ENCODE results near the gene SERPING1. TPM values are rescaled to one million over a fixed set of nuclear protein-coding genes. Genes with fewer than 3 reads are reported as not detected.

The SERPING1 gene
- total RNA-seq, 2 donors from 2014 or later, result 0.57 TPM; not detected in 1

DNA sequence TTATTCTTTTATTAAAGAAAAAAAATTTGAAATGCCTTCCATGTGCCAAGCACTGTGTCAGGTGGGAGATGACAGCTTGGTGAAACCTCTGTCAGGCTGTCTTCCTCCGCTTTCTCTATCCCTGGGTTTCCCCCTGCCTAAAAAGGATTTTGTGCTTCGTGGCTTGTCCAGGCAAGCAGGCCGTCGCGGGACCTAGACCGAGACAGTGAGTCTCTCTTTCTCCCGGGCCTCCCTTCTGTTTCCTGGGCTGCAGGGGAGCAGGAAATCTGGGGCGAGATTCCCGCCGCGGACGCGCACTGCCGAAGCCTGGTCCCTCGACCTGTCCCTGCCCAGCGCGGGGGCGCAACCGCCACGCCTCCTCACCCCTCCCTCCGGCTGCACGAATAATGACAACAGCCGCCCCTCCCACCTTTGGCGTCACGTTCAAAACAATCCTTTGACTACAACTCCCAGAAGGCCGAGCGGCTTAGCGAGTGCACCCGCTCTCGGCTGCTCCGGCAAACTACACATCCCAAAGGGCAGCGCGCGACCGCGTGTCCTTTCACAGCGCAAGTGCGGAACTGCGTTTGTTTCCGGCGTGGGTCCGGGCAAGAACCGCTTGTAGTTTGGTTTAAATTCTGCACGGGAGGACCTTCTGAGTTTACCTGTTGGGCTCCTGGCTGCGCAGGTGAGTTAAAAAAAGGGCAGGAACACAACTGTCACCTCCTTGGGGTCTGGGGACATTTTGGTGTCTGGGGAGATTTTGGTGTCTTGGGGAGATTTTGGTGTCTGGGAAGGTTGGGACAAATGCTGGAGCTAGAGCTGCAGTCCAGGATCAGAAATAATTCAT is 59.9 kb downstream of the SERPING1 start, which contains the start of gene CLP1:
Gene CLP1 (plus strand): TSS at position 569 of the 829 bp plus-strand sequence. CDS start 1,715 bp downstream, outside the sequence.
- peak; percentile 95 to 97 (median 97) for DNase-seq
- Mint-ChIP-seq H3K27me3 (no peaks in the 10 kb centered on the region), H3K36me3 (ENCODE audit: low read depth) (peaks cover 2% of the 10 kb centered on the region), H3K4me1 (peaks cover 20% of the 10 kb centered on the region), H3K27ac (peak within 1 kb of the TSS; percentile 95), H3K4me3 (peak within 1 kb of the TSS; percentile 98)
- H3K9me3 ChIP-seq (ENCODE audit: control insufficient read depth, low read length, poor library complexity, severe bottlenecking), result no peaks in the 10 kb centered on the region
- peak; percentile 98 for ATAC-seq

DNA sequence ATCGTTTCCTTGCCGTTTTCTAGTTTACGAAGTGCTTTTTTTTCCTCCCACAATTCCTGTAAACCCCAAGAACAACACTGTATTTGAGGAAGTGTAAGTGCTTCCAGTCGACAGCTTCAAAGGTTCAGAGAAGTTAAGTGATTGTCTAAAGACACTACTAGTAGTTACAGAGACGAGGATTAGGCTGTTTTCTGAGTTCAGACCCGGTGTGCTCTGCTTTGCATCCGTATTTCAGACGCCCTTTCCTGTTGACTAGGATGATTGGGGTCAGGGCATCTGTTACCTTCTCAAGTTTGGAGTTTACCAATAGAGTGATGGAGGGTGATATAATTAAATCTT is 60.5 kb downstream of the SERPING1 start:
- Mint-ChIP-seq H3K4me1 (peaks cover 20% of the 10 kb centered on the region), H3K4me3 (peak overlapping the region; percentile 98), H3K27me3 (no peaks in the 10 kb centered on the region), H3K36me3 (ENCODE audit: low read depth) (peaks cover 2% of the 10 kb centered on the region), H3K27ac (peak overlapping the region; percentile 95)
- ATAC-seq (peak; percentile 17), DNase-seq (no peak)
- no peaks in the 10 kb centered on the region for H3K9me3 ChIP-seq (ENCODE audit: control insufficient read depth, low read length, poor library complexity, severe bottlenecking)

DNA sequence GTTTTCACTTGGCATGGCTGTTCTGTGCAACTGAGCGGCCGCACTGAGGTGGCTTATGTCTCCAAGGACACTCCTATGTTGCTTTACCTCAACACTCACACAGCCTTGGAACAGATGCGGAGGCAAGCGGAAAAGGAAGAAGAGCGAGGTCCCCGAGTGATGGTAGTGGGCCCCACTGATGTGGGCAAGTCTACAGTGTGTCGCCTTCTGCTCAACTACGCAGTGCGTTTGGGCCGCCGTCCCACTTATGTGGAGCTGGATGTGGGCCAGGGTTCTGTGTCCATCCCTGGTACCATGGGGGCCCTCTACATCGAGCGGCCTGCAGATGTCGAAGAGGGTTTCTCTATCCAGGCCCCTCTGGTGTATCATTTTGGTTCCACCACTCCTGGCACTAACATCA is 62.2 kb downstream of the SERPING1 start:
- Mint-ChIP-seq H3K27me3 (no peaks in the 10 kb centered on the region), H3K4me1 (peaks cover 20% of the 10 kb centered on the region), H3K27ac (no peak overlapping the region), H3K36me3 (ENCODE audit: low read depth) (peaks cover 2% of the 10 kb centered on the region), H3K4me3 (no peak overlapping the region)
- DNase-seq (no peak), ATAC-seq (no peak)
- no peaks in the 10 kb centered on the region for H3K9me3 ChIP-seq (ENCODE audit: control insufficient read depth, low read length, poor library complexity, severe bottlenecking)

DNA sequence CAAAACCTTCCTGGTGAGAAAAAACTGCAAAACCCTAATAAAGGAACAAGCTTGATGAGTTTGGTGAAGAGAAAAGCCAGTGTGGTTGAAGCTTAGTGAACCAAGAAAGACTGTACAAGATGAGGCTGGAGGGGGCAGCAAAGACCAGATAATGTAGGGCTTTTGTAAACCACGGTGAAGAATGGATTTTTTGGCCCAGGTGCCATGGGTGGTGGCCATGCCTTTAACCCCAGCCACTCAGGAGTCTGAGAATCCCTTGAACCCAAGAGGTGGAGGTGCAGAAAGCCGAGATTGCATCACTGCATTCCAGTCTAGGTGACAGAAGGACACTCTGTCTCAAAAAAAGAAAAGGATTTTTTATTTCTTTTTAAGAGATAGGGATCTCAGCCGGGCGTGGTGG is 65.4 kb downstream of the SERPING1 start:
- H3K4me1 Mint-ChIP-seq, result peaks cover 30% of the 10 kb centered on the region
- no peak for ATAC-seq

DNA sequence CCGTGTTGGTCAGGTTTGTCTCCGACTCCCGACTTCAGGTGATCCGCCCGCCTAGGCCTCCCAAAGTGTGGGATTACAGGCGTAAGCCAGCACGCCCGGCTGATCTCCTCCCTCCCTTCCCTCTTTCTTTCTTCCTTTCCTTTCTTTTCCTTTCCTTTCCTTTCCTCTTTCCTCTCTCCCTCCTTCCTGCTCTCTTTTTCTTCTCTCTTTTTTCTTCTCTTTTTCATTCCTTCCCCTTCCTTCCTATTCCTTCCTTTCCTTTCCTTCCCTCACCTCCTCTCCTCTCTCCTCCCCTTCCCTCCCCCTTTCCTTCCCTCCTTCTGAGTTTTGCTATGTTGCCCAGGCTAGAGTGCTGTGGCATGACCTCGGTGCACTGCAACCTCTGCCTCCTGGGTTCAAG is 66.5 kb downstream of the SERPING1 start:
- H3K27me3 Mint-ChIP-seq, result no peaks in the 10 kb centered on the region
- peaks cover 31% of the 10 kb centered on the region for H3K4me1 Mint-ChIP-seq
- no peak overlapping the region for H3K4me3 Mint-ChIP-seq
- ATAC-seq, result no peak
- H3K9me3 ChIP-seq (ENCODE audit: control insufficient read depth, low read length, poor library complexity, severe bottlenecking), result no peaks in the 10 kb centered on the region
- DNase-seq, result no peak
- H3K27ac Mint-ChIP-seq, result peak overlapping the region; percentile 19
- H3K36me3 Mint-ChIP-seq (ENCODE audit: low read depth), result peaks cover 5% of the 10 kb centered on the region

More for the DNA sequence above, 65.4 kb downstream of the SERPING1 start:
- H3K27ac Mint-ChIP-seq, result no peak overlapping the region
- DNase-seq, result no peak
- no peaks in the 10 kb centered on the region for H3K27me3 Mint-ChIP-seq
- no peaks in the 10 kb centered on the region for H3K9me3 ChIP-seq (ENCODE audit: control insufficient read depth, low read length, poor library complexity, severe bottlenecking)
- no peak overlapping the region for H3K4me3 Mint-ChIP-seq
- peaks cover 2% of the 10 kb centered on the region for H3K36me3 Mint-ChIP-seq (ENCODE audit: low read depth)

Other genes starting within 250 kb of the SERPING1 start
- not detected for gene PRG3, start 216.5 kb upstream of the SERPING1 start, total RNA-seq
- gene PRG2, start 207.0 kb upstream of the SERPING1 start, total RNA-seq, result under 1 TPM; 0.55 to 0.92 TPM
- gene SLC43A3, start 170.6 kb upstream of the SERPING1 start, total RNA-seq, result 10 to 100 TPM; 12.1 to 13.8 TPM
- under 1 TPM in 1 of 2 donors, not detected in 1; 0.23 TPM for gene RTN4RL2, start 137.2 kb upstream of the SERPING1 start, total RNA-seq
- 1 to 10 TPM; 7.8 to 8.0 TPM for gene SLC43A1, start 82.0 kb upstream of the SERPING1 start, total RNA-seq
- 10 to 100 TPM; 17.0 to 19.1 TPM for gene TIMM10, start 66.9 kb upstream of the SERPING1 start, total RNA-seq
- gene SMTNL1, start 60.1 kb upstream of the SERPING1 start, total RNA-seq, result not detected
- gene UBE2L6, start 30.0 kb upstream of the SERPING1 start, total RNA-seq, result 10 to 100 TPM; 58.9 to 64.1 TPM
- 1 to 10 TPM; 1.2 to 1.8 TPM for gene YPEL4, start 52.2 kb downstream of the SERPING1 start, total RNA-seq
- gene CLP1, start 60.1 kb downstream of the SERPING1 start, total RNA-seq, result 10 to 100 TPM; 11.7 to 22.7 TPM
- 10 to 100 TPM; 51.9 to 55.6 TPM for gene ZDHHC5, start 70.4 kb downstream of the SERPING1 start, total RNA-seq
- gene MED19, start 114.5 kb downstream of the SERPING1 start, total RNA-seq, result 10 to 100 TPM; 16.6 to 18.1 TPM
- 10 to 100 TPM; 38.3 to 44.0 TPM for gene TMX2, start 114.9 kb downstream of the SERPING1 start, total RNA-seq
- 10 to 100 TPM; 70.0 to 72.6 TPM for gene SELENOH, start 143.8 kb downstream of the SERPING1 start, total RNA-seq
- not detected for gene BTBD18, start 154.1 kb downstream of the SERPING1 start, total RNA-seq
- 10 to 100 TPM in 1 of 2 donors, 1 to 10 TPM in 1; 9.9 to 14.1 TPM for gene CTNND1, start 164.1 kb downstream of the SERPING1 start, total RNA-seq

All from T-helper 17 cell (primary cell).